Suprapubic skin (tissue), 3 donors: Measurements from ENCODE around the gene PABPN1.

Source experiments
- CTCF ChIP-seq, 2 donors: fragments of 200-600 bp in 1 of 2; fragments of 450-650 bp in 1 of 2; sonication (generic) in 1 of 2; IDR thresholded peaks; one replicate each; pipeline ENCODE4 v1.5.1; 2016 to 2019; ENCODE audit warnings: antibody characterized with exemption in 2 of 2, mild to moderate bottlenecking in 1 of 2, moderate library complexity in 1 of 2
- POLR2A ChIP-seq, 2 donors: fragments of 450-650 bp; IDR thresholded peaks; one replicate each; pipeline ENCODE4 v1.6.1; 2017; ENCODE audit warnings: antibody characterized with exemption in 2 of 2, mild to moderate bottlenecking in 2 of 2, moderate library complexity in 2 of 2

- TF ChIP-seq CTCF (IDR thresholded peaks at IDR 0.05) (no peak), POLR2A (IDR thresholded peaks at IDR 0.05) (peak in 1 of 2 donors; percentile 49)
Measured at GRCh38 chr14:23306412-23307145, 14.7 kb upstream of the PABPN1 start, which contains the start of gene BCL2L2.
